Inferior parietal cortex (tissue), 1 donor: ENCODE data around the gene DEFB114.
"Not testable (repeated sequence)": the region's sequence is repeated elsewhere in the genome, so short reads cannot be mapped to it uniquely, and the experiment has no call there.

Experiments used
- DNase-seq: peaks from one replicate; pipeline ENCODE4 v3.0.0-alpha.2; 2016; ENCODE audit errors: extremely low spot score

The DEFB114 gene

GRCh38 chr6:49964064-49964463 lies at the start of gene DEFB114:
Gene DEFB114 (minus strand): TSS chr6:49964164. CDS start chr6:49964105, 59 bp downstream.
- DNase-seq: no peak

- DNase-seq: no peak
These were observed 43.9 kb upstream of the DEFB114 start for GRCh38 chr6:50007819-50008218.

- no peak for DNase-seq
These were observed 39.2 kb upstream of the DEFB114 start for GRCh38 chr6:50003139-50003538.

GRCh38 chr6:49995278-49995677 lies 31.3 kb upstream of the DEFB114 start:
- DNase-seq: no peak

GRCh38 chr6:49988900-49989299 lies 24.9 kb upstream of the DEFB114 start:
- DNase-seq: no peak

- DNase-seq: no peak
These were observed 23.8 kb upstream of the DEFB114 start for GRCh38 chr6:49987749-49988148.

- DNase-seq: no peak
These were observed 22.6 kb upstream of the DEFB114 start for GRCh38 chr6:49986551-49986950.

GRCh38 chr6:49982046-49982445 lies 18.1 kb upstream of the DEFB114 start:
- DNase-seq: no peak

- DNase-seq: peak; percentile 22
These were observed 16.9 kb upstream of the DEFB114 start for GRCh38 chr6:49980898-49981297.

- DNase-seq: no peak
These were observed 15.6 kb upstream of the DEFB114 start for GRCh38 chr6:49979584-49979983.

GRCh38 chr6:49978332-49979226 lies 14.6 kb upstream of the DEFB114 start:
- no peak for DNase-seq

GRCh38 chr6:49969605-49970004 lies 5.6 kb upstream of the DEFB114 start, which contains the start of gene DEFB113:
Gene DEFB113 (minus strand): TSS chr6:49969625. CDS start chr6:49969625, 0 bp downstream.
- no peak for DNase-seq

GRCh38 chr6:49966823-49967222 lies 2.9 kb upstream of the DEFB114 start:
- DNase-seq: no peak

- DNase-seq: no peak
These were observed 2.4 kb upstream of the DEFB114 start for GRCh38 chr6:49966334-49966733.

GRCh38 chr6:49958180-49958579 lies 5.8 kb downstream of the DEFB114 start:
- no peak for DNase-seq

GRCh38 chr6:49955847-49956246 lies 8.1 kb downstream of the DEFB114 start:
- DNase-seq: no peak

- no peak for DNase-seq
These were observed 12.0 kb downstream of the DEFB114 start for GRCh38 chr6:49951926-49952325.

GRCh38 chr6:49950415-49950751 lies 13.6 kb downstream of the DEFB114 start:
- no peak for DNase-seq

- DNase-seq: no peak
These were observed 14.9 kb downstream of the DEFB114 start for GRCh38 chr6:49949062-49949461.

GRCh38 chr6:49946835-49947234 lies 17.1 kb downstream of the DEFB114 start:
- DNase-seq: no peak

GRCh38 chr6:49944068-49944467 lies 19.9 kb downstream of the DEFB114 start:
- not testable (repeated sequence) for DNase-seq

- DNase-seq: peak; percentile 29
These were observed 23.9 kb downstream of the DEFB114 start for GRCh38 chr6:49939993-49940498.

GRCh38 chr6:49937811-49938210 lies 26.2 kb downstream of the DEFB114 start:
- DNase-seq: no peak
